HepG2 (cell line): Measurements from ENCODE around the gene PDCD10.

Source experiments
- CHD2 ChIP-seq: IDR thresholded peaks from 2 replicates; pipeline ENCODE4 v1.6.1; 2011; ENCODE audit warnings: low read depth, low read length, improper control_type of control experiment
- FIP1L1 ChIP-seq: fragments of 200-400 bp; formaldehyde crosslinking; IDR thresholded peaks from 2 replicates; pipeline ENCODE4 v1.6.1; 2018; ENCODE audit warnings: low read depth, mild to moderate bottlenecking, low read length, moderate library complexity, borderline replicate concordance; ENCODE audit not compliant: insufficient read depth
- FOXK2 ChIP-seq: fragments of 450-650 bp; IDR thresholded peaks from 2 replicates; pipeline ENCODE4 v1.6.1; 2016
- GPN1 ChIP-seq: sonication (generic); formaldehyde crosslinking; IDR thresholded peaks from 2 replicates; pipeline ENCODE4 v1.5.1; 2020; ENCODE audit warnings: missing genetic modification reagents, borderline replicate concordance
- HOXA7 ChIP-seq: sonication (generic); formaldehyde crosslinking; IDR thresholded peaks from 2 replicates; pipeline ENCODE4 v1.8.1; 2022; ENCODE audit warnings: mild to moderate bottlenecking, missing genetic modification reagents, moderate library complexity
- IRX3 ChIP-seq: sonication (generic); formaldehyde crosslinking; IDR thresholded peaks from 2 replicates; pipeline ENCODE4 v1.8.1; 2023; ENCODE audit warnings: mild to moderate bottlenecking, low read depth, missing genetic modification reagents, borderline replicate concordance
- NFYB ChIP-seq: sonication (generic); formaldehyde crosslinking; IDR thresholded peaks from 2 replicates; pipeline ENCODE4 v1.4.0; 2020; ENCODE audit warnings: missing genetic modification reagents
- RAD21 ChIP-seq: fragments of 450-650 bp; formaldehyde crosslinking; IDR thresholded peaks from 2 replicates; pipeline ENCODE4 v1.5.0; 2020; ENCODE audit warnings: mild to moderate bottlenecking
- RNF219 ChIP-seq: sonication (generic); formaldehyde crosslinking; IDR thresholded peaks from 2 replicates; pipeline ENCODE4 v1.5.0; 2020; ENCODE audit warnings: mild to moderate bottlenecking, missing genetic modification reagents
- ZNF124 ChIP-seq: sonication (generic); formaldehyde crosslinking; IDR thresholded peaks from 2 replicates; pipeline ENCODE4 v1.4.0; 2020; ENCODE audit warnings: missing genetic modification reagents
- ZNF280B ChIP-seq: sonication (generic); formaldehyde crosslinking; IDR thresholded peaks from 2 replicates; pipeline ENCODE4 v1.5.0; 2020; ENCODE audit warnings: missing genetic modification reagents, mild to moderate bottlenecking, borderline replicate concordance
- ZNF687 ChIP-seq: sonication (generic); formaldehyde crosslinking; IDR thresholded peaks from 2 replicates; pipeline ENCODE4 v1.5.1; 2020; ENCODE audit warnings: mild to moderate bottlenecking, missing genetic modification reagents, moderate library complexity

GRCh38 chr3:167728632-167729323 lies 5.9 kb downstream of the PDCD10 start:
- TF ChIP-seq IRX3 = no peak
- no peak for TF ChIP-seq GPN1 (CRISPR knock-in tag)
- TF ChIP-seq RAD21 (CRISPR knock-in tag) = no peak
- TF ChIP-seq ZNF124 = no peak
- no peak for TF ChIP-seq CHD2
- no peak for TF ChIP-seq ZNF687 (CRISPR knock-in tag)
- no peak for TF ChIP-seq HOXA7 (CRISPR knock-in tag)
- TF ChIP-seq RNF219 = no peak
- TF ChIP-seq ZNF280B (CRISPR knock-in tag) = no peak
- no peak for TF ChIP-seq NFYB
- no peak for TF ChIP-seq FOXK2
- no peak for TF ChIP-seq FIP1L1
